Measurements from ENCODE around the gene NR2F1-AS1.

Gene NR2F1-AS1

DNA sequence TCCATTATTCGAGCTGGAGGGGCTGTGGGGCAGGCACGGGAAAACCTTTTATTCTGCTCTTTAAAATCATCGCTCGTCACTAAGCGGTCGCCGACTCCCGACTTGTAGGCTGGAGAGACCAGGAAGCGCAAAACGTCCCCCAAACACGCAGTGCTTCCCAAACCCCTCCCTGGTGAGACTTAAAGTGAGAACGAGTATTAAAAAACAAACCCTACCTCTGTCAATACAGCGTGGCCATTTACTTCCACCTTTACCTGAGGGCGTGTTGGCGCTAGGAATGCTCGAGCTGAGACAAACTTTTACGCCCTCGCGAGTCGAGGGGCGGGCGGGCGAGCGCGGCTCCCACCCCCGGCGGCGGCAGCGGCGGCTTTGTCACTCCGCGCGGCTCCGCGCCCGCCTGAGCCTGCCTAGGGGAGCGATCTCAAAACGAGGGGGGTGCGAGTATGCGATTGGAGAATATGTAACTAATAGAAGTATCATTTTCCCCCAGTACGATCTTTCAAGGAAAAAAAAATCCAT lies at the start of gene NR2F1-AS1:
TSS of gene NR2F1-AS1 (minus strand) at position 293 of the 519 bp plus-strand sequence.
- peak; percentile 3 for DNase-seq
- in situ Hi-C loops (cut with HindIII; ENCODE audit: low pct_ligation_motif_present, low pct_unique_long_range_greater_than_20kb, low sequenced_read_pairs), result no loop called here

DNA sequence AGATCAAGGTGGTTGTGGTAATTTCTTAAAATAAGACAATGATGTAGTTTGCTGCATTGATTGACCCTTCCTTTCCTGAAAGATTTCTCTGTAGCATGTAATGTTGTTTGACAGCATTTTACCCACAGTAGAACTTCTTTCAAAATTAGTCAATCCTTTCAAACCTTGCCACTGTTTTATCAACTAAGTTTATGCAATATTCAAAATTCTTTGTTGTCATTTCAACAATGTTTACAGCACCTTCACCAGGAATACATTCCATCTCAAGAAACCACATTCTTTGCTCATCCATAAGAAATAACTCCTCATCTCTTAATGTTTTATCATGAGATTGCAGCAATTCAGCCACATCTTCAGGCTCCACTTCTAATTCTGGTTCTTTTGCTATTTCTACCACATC lies 45.8 kb upstream of the NR2F1-AS1 start:
- in situ Hi-C loops (cut with HindIII; ENCODE audit: low pct_ligation_motif_present, low pct_unique_long_range_greater_than_20kb, low sequenced_read_pairs), result no loop called here
- DNase-seq, result no peak

GRCh38 chr5:93623153-93623552 lies 42.1 kb upstream of the NR2F1-AS1 start:
- in situ Hi-C loops (cut with HindIII; ENCODE audit: low pct_ligation_motif_present, low pct_unique_long_range_greater_than_20kb, low sequenced_read_pairs), result loop anchor here (25.0 kb wide), 1 partner anchor 189 kb away; no protein-coding TSS in a partner anchor

GRCh38 chr5:93622240-93622885 lies 41.3 kb upstream of the NR2F1-AS1 start:
- in situ Hi-C loops (cut with HindIII; ENCODE audit: low pct_ligation_motif_present, low pct_unique_long_range_greater_than_20kb, low sequenced_read_pairs), result loop anchor here (25.0 kb wide), 1 partner anchor 190 kb away; no protein-coding TSS in a partner anchor
- no peak for DNase-seq

More at GRCh38 chr5:93623153-93623552, 42.1 kb upstream of the NR2F1-AS1 start:
- DNase-seq, result no peak

DNA sequence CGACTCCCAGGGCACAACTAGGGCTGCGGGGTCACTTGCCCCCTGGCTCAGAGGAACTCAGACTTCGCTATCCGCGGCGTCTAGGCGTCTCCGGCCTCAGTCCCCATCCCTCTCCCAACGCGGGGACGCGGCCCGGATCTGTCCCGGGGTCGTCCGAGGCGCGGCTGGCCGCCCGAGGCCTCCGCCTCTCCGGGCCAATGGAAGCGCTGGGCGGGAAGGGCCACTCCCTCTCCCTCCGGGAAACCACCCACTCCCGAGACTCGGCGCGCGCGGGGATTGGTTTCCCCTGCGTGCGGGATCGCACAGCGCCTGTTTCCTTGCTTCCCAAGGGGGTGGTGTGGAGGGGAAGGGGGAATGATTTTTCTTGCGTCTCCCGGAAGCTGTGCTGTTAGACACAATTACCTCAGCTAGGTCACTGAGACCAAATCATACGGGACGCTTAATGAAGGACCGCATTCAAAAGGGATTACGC lies 40.3 kb upstream of the NR2F1-AS1 start:
- DNase-seq, result peak; percentile 60
- in situ Hi-C loops (cut with HindIII; ENCODE audit: low pct_ligation_motif_present, low pct_unique_long_range_greater_than_20kb, low sequenced_read_pairs), result loop anchor here (25.0 kb wide), 1 partner anchor 191 kb away; no protein-coding TSS in a partner anchor

GRCh38 chr5:93620487-93621326 lies 39.7 kb upstream of the NR2F1-AS1 start:
- peak; percentile 71 for DNase-seq
- in situ Hi-C loops (cut with HindIII; ENCODE audit: low pct_ligation_motif_present, low pct_unique_long_range_greater_than_20kb, low sequenced_read_pairs), result loop anchor here (25.0 kb wide), 1 partner anchor 192 kb away; no protein-coding TSS in a partner anchor

DNA sequence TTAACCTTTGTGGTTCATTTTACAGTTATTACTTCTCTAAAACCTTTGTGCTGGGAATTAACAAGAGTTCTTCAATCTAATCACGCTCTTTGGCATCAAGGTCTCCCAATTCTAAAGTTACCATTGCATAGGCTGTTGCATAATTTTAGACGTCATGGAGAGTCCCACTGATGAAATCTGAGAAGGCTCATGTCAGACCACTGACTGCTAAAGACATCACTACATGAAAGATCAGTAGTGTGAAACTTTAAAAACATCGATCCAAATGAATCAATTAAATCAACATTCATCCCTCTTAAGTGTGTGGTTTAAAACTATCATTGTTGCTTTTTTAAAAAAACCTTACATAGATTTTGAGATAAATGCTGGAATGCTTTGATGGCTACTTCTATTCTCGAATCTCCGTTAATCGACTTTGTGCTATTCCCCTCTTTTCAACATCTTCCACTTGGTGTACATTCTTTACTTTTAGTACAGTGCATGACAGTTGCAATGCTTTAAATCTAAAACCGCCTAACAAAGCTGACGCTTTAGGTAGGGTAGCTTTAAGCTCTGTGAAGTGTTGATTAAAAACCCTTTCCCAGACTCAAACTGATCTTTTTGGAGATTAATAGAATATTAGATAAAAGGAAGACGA lies 35.6 kb upstream of the NR2F1-AS1 start:
- in situ Hi-C loops (cut with HindIII; ENCODE audit: low pct_ligation_motif_present, low pct_unique_long_range_greater_than_20kb, low sequenced_read_pairs), result loop anchor here (25.0 kb wide), 1 partner anchor 196 kb away; no protein-coding TSS in a partner anchor

DNA sequence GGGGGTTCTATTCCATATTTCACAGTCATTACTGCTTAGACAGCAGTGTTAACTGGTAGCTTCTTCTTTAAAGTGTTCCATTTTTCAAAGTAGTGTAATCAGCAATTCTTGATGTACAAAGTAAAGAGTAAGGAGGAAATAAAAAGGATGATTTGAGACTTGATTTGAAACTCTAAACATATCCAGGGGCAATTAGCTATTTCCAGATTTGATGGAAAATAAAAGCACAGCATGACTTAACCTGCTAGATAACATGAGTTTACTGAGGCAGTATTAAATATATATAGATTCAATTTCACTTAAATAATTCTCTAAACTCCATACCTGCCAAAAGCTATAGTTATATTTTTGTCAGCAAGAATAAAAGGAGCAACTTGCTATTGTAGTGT lies 31.8 kb upstream of the NR2F1-AS1 start:
- in situ Hi-C loops (cut with HindIII; ENCODE audit: low pct_ligation_motif_present, low pct_unique_long_range_greater_than_20kb, low sequenced_read_pairs), result loop anchor here (25.0 kb wide), 1 partner anchor 199 kb away; no protein-coding TSS in a partner anchor
- DNase-seq, result no peak

More for the DNA sequence above, 35.6 kb upstream of the NR2F1-AS1 start:
- no peak for DNase-seq

- in situ Hi-C loops (cut with HindIII; ENCODE audit: low pct_ligation_motif_present, low pct_unique_long_range_greater_than_20kb, low sequenced_read_pairs), result loop anchor here (25.0 kb wide), 1 partner anchor 200 kb away; no protein-coding TSS in a partner anchor
- DNase-seq, result peak; percentile 27
Observed at GRCh38 chr5:93611976-93612854, 31.2 kb upstream of the NR2F1-AS1 start.

DNA sequence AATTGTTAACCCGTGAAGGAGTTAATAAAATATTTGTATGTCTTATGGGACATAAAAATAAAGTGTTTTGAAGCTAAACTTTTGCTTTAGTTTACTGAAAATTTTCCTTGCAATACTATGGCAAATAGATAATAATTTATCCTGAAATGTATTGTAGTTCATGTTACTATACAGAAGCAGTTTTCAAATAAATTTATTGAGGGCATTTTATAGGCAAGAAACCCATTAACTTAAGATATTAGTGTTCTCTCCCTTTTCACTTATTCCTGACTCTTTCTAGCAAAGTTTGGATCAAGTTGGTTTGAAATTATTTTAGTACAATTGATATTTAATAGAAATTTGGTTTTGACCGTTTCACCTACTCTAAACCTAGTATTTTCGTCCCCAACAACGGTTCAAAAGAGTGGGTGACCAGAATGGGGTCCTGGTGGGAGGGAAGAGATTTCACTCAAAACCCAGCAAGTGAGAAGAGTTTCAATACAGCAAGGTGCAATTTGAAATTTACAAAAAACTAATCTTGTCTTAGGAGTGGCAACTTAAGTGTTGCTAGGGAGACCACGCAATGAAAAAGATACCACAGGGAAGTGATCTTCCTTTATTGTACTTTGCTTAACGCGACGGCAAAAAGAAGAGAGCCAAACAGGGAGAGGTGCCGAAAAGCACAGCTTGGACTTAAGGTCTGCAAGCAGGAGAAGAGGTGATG lies 30.4 kb upstream of the NR2F1-AS1 start:
- in situ Hi-C loops (cut with HindIII; ENCODE audit: low pct_ligation_motif_present, low pct_unique_long_range_greater_than_20kb, low sequenced_read_pairs), result loop anchor here (25.0 kb wide), 1 partner anchor 201 kb away; no protein-coding TSS in a partner anchor
- DNase-seq, result no peak

- in situ Hi-C loops (cut with HindIII; ENCODE audit: low pct_ligation_motif_present, low pct_unique_long_range_greater_than_20kb, low sequenced_read_pairs), result loop anchor here (25.0 kb wide), 1 partner anchor 202 kb away; no protein-coding TSS in a partner anchor
- DNase-seq, result no peak
Observed at GRCh38 chr5:93610581-93611272, 29.7 kb upstream of the NR2F1-AS1 start.

DNA sequence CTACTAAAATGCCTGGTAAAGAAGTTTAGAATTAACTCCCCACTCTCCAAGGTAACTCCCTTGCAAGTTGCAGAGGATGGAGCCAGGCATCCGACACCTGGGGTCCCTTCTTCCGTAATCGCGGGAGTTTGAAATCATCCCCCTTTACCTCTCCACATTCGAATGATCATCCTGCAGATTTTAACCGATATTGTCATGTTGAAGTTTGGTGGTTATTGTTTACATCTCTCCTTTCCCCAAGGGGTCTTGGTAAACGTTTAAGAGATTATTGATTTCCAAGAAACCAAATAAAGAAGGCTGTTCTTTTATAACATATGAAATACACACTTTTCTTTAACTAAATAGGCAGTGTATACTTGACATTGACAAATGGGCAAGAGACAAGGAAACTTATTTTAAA lies 28.7 kb upstream of the NR2F1-AS1 start:
- DNase-seq, result no peak
- in situ Hi-C loops (cut with HindIII; ENCODE audit: low pct_ligation_motif_present, low pct_unique_long_range_greater_than_20kb, low sequenced_read_pairs), result loop anchor here (25.0 kb wide), 1 partner anchor 203 kb away; no protein-coding TSS in a partner anchor

DNA sequence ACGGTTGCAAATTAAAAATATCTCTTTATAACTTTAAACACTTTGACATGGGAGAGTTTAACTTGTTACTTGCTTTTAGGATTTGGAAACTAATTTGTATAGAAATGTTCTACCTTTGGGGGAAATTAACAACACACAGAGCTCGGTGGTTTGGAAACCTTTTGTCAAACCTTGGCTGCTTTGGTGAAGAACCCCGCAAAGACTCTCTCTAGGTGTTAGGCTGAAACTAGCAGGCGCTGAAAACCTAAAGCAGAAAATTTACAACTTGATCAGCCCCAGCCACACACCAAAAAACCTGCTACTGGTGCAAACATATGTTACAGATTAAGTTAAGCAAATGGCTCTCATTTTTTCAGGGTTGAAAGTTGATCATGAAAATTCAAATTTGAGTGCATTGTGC lies 27.8 kb upstream of the NR2F1-AS1 start:
- in situ Hi-C loops (cut with HindIII; ENCODE audit: low pct_ligation_motif_present, low pct_unique_long_range_greater_than_20kb, low sequenced_read_pairs), result loop anchor here (25.0 kb wide), 1 partner anchor 203 kb away; no protein-coding TSS in a partner anchor

GRCh38 chr5:93607367-93608258 lies 26.6 kb upstream of the NR2F1-AS1 start:
- in situ Hi-C loops (cut with HindIII; ENCODE audit: low pct_ligation_motif_present, low pct_unique_long_range_greater_than_20kb, low sequenced_read_pairs), result loop anchor here (25.0 kb wide), 1 partner anchor 205 kb away; no protein-coding TSS in a partner anchor
- peak; percentile 52 for DNase-seq

More for the DNA sequence above, 27.8 kb upstream of the NR2F1-AS1 start:
- no peak for DNase-seq

DNA sequence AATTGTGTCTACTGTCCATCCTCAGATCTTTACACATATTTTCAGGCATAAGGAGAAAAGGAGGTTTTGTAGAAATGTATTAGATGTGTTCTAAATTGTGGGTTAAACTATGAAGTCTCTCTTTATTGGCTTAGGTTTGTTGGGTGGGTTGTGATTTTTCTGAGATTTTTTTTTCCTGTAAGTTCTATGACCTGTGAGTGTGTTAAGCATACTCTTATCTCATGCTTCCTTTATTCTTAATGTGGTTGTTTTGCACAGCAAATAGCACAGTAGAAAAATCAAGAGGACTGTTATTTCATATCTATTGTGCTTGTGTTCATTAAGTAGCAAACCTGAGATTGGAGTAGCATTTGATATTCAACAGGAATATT lies 25.3 kb upstream of the NR2F1-AS1 start:
- in situ Hi-C loops (cut with HindIII; ENCODE audit: low pct_ligation_motif_present, low pct_unique_long_range_greater_than_20kb, low sequenced_read_pairs), result loop anchor here (25.0 kb wide), 1 partner anchor 206 kb away; no protein-coding TSS in a partner anchor
- no peak for DNase-seq
